ENCODE measurements around the gene ADM. TPM values are rescaled to one million over a fixed set of nuclear protein-coding genes. Genes with fewer than 3 reads are reported as not detected.

The ADM gene
- total and polyA plus RNA-seq, 2 experiments from 2014 or later, result 75.8 to 95.9 TPM

- ATAC-seq (no peak), DNase-seq (ENCODE audit: low spot score) (no peak)
- H3F3A ChIP-seq (replicated peaks; ENCODE audit: low read depth), result no peaks in the 10 kb centered on the region
- H3K4me3 ChIP-seq, result no peak overlapping the region
- Mint-ChIP-seq H3K27me3 (ENCODE audit: insufficient read depth, low read depth, poor library complexity) (no peaks in the 10 kb centered on the region), H3K4me1 (no peaks in the 10 kb centered on the region; the same call in 1 of the 3 replicates), H3K9me3 (no peaks in the 10 kb centered on the region; the same call in 2 of the 3 replicates), H3K27ac (no peak overlapping the region), H3K4me3 (no peak overlapping the region), H3K36me3 (ENCODE audit: low read depth) (peaks cover 7% of the 10 kb centered on the region; the same call in 1 of the 3 replicates)
- H3K4me1 ChIP-seq (ENCODE audit: insufficient read depth), result no peaks in the 10 kb centered on the region
- no peak overlapping the region for H2AFZ ChIP-seq
- no peaks in the 10 kb centered on the region for H3K9me2 ChIP-seq (ENCODE audit: insufficient read depth)
- no peaks in the 10 kb centered on the region for H4K20me1 ChIP-seq (replicated peaks; ENCODE audit: insufficient read depth)
- no peaks in the 10 kb centered on the region for H3K36me3 ChIP-seq (ENCODE audit: insufficient read depth)
- peaks cover 22% of the 10 kb centered on the region for H3K79me2 ChIP-seq (replicated peaks; ENCODE audit: insufficient read depth)
- H3K4me2 ChIP-seq, result no peak overlapping the region
- no peak overlapping the region for H3K27ac ChIP-seq (ENCODE audit: low read depth)
- H3K27me3 ChIP-seq (ENCODE audit: insufficient read depth), result no peaks in the 10 kb centered on the region
- TF ChIP-seq ZNF114 (CRISPR knock-in tag; IDR thresholded peaks at IDR 0.05) (no peak), JUNB (IDR thresholded peaks at IDR 0.05; ENCODE audit: unreplicated experiment) (no peak), STAT1 (IDR thresholded peaks at IDR 0.05; ENCODE audit: unreplicated experiment) (no peak), EZH2phosphoT487 (IDR thresholded peaks at IDR 0.05; ENCODE audit: unreplicated experiment) (no peak), POLR2AphosphoS5 (IDR thresholded peaks at IDR 0.05; ENCODE audit: low read depth) (no peak), CTCF (conservative IDR thresholded peaks at IDR 0.05; ENCODE audit: low read depth in 2 of 2) (no peak), NANOG (IDR thresholded peaks at IDR 0.05; ENCODE audit: borderline replicate concordance) (no peak)
- TF ChIP-seq, protein P1, sequence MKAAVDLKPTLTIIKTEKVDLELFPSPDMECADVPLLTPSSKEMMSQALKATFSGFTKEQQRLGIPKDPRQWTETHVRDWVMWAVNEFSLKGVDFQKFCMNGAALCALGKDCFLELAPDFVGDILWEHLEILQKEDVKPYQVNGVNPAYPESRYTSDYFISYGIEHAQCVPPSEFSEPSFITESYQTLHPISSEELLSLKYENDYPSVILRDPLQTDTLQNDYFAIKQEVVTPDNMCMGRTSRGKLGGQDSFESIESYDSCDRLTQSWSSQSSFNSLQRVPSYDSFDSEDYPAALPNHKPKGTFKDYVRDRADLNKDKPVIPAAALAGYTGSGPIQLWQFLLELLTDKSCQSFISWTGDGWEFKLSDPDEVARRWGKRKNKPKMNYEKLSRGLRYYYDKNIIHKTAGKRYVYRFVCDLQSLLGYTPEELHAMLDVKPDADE (IDR thresholded peaks at IDR 0.05), result no peak
- TF ChIP-seq, protein P2, sequence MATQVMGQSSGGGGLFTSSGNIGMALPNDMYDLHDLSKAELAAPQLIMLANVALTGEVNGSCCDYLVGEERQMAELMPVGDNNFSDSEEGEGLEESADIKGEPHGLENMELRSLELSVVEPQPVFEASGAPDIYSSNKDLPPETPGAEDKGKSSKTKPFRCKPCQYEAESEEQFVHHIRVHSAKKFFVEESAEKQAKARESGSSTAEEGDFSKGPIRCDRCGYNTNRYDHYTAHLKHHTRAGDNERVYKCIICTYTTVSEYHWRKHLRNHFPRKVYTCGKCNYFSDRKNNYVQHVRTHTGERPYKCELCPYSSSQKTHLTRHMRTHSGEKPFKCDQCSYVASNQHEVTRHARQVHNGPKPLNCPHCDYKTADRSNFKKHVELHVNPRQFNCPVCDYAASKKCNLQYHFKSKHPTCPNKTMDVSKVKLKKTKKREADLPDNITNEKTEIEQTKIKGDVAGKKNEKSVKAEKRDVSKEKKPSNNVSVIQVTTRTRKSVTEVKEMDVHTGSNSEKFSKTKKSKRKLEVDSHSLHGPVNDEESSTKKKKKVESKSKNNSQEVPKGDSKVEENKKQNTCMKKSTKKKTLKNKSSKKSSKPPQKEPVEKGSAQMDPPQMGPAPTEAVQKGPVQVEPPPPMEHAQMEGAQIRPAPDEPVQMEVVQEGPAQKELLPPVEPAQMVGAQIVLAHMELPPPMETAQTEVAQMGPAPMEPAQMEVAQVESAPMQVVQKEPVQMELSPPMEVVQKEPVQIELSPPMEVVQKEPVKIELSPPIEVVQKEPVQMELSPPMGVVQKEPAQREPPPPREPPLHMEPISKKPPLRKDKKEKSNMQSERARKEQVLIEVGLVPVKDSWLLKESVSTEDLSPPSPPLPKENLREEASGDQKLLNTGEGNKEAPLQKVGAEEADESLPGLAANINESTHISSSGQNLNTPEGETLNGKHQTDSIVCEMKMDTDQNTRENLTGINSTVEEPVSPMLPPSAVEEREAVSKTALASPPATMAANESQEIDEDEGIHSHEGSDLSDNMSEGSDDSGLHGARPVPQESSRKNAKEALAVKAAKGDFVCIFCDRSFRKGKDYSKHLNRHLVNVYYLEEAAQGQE (IDR thresholded peaks at IDR 0.05; ENCODE audit: unreplicated experiment), result no peak
Measured at GRCh38 chr11:10267821-10268220, 37.1 kb upstream of the ADM start.
